ENCODE measurements around the gene RWDD3.

- TF ChIP-seq CTCF (IDR thresholded peaks at IDR 0.05; ENCODE audit: low read depth, low read length) (no peak), EZH2phosphoT487 (IDR thresholded peaks at IDR 0.05; ENCODE audit: low read depth) (no peak)
Measured at GRCh38 chr1:95203908-95204437, 30.0 kb upstream of the RWDD3 start.

All from OCI-LY3 (cell line).